ENCODE data around the gene SYCE1.

GRCh38 chr10:133526957-133527588 lies 38.3 kb downstream of the SYCE1 start, which contains the start of gene CYP2E1:
- TF ChIP-seq CTCF (IDR thresholded peaks at IDR 0.05) = no peak
- no peak for TF ChIP-seq POLR2A (IDR thresholded peaks at IDR 0.05)

Measured in body of pancreas (tissue), 4 donors.